NCI-H1930 (cell line): Measurements from ENCODE around the gene CDH4.

Experiments
- DNase-seq, 2 experiments: peaks; one replicate each; lab custom pipeline; 2025; lab: John Stamatoyannopoulos, UW

The CDH4 gene

DNA sequence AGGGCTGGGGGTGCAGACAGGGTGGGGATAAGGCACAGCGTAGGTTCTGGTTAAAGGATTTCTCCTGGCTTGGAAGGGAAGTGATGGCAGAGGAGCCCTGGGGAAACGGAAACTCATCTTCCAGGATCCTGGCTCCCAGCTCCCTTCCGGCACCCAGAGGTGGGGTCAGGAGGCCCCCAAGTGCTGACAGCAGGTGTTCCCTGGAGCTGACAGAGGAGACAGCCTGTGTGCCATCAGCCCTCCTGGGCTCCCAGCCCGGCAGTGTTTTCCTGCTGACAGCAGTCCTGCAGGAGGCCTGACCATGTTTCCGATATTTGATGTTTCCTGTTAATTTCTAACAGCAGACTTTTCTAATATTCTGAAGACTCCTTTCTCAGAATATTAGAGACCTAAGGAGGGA, 536.3 kb downstream of the CDH4 start:
- no peak for DNase-seq

DNA sequence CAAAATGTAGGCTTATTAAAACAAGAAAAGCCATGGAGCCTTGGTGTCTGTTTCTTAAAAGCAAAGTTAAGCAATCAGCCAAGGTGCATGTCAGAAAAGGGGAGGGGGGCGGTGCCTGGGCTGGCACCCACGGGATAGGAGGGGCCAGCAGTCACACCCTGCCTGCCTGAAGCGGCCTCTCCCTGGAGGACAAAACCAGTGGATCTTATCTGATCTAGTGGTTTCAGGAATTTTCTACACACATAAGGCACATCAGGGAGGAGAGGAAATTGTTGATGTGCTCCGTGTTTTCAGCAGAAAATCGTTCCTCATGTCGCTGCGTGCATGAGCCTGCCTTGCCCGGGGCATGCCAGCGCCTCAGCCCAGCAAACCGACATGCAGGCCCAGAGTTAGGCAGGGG, 537.3 kb downstream of the CDH4 start:
- no peak for DNase-seq

DNA sequence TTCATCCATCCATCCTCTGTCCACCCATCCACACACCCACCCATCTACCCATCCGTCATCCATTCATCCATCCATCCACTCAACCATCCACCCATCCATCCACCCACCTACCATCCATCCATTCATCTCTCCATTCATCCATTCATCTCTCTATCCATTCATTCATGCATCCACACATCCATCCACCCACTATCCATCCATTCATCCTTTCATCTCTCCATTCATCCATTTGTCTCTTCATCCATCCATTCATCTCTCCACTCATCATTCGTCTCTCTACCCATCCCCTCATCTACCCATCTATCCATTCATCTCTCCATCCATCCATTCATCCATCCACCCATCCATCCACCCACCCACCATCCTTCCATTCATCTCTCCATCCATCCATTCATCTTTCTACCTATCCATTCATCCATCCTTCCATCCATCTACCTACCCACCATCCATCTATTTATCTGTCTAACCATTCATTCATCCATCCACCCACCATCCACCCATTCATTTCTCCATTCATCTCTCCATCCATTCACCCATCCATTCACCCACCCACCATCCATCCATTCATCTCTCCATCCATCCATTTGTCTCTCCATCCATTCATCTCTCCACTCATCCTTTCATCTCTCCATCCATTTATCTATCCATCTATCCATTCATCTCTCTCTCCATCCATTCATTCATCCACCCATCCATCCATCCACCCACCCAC, 538.2 kb downstream of the CDH4 start:
- DNase-seq, result no peak

DNA sequence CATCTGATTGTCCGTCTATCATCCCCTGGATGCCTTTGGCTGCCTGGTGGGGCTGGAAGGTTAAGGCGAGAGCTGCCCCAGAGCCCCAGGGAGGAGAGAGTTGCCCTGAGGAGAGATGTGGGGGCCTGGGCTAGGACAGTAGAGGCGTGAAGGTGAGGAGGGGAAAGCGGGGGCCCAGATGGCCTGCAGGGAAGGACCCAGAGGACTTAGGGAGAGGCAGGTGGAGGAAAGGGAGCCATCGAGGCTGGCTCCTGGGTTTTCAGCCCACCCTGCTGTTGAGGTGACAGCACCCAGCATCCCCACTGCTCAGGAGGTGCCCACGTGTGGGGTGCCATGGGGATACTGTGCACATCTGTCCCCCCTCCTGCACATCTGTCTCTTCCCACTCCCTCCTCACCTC, 539.9 kb downstream of the CDH4 start:
- DNase-seq, result no peak

DNA sequence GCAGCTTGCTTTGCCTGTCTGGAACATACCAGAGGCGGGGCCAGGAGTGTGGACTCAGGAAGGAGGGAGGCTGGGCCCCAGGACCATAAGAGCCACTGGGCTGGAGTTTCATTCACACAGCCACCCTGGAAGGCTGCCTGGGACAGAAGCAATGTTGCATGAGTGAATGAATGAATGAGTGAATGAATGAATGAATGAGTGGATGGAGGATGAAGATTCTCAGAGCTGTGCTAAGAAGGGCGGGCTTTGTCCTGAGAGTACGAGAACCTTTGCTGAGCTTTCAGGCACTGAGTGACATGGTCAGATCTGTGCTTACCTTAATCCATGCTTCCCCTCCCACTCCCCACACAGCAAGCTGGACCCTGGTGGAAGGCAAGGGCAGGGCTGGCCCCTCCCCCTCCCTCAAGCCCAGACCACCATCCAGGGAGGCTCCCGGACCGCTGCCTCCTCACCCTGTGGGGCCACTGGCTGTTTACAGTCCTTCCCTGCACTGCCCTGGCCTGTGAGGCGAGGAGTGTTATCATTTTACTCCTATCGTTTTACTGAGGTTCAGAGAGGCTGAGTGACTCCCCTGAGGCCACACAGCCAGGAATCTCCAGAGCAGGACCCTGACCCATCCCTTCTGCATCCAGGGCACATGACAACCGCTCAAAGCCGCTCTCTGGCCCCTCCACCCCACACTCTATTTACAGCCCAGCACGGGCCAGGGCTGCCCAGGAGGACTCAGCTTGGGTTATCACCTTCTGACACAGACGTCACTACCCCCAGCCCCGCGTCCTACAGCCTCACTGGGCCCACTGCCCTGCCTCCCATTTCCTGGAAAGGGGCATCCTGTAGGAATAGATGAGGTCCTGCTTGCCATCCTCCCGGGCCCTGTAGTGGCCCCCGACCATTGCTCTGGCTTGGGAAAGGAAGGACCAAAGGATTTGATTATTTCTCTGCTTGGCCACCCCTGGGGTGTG, 543.9 kb downstream of the CDH4 start:
- DNase-seq, result no peak

DNA sequence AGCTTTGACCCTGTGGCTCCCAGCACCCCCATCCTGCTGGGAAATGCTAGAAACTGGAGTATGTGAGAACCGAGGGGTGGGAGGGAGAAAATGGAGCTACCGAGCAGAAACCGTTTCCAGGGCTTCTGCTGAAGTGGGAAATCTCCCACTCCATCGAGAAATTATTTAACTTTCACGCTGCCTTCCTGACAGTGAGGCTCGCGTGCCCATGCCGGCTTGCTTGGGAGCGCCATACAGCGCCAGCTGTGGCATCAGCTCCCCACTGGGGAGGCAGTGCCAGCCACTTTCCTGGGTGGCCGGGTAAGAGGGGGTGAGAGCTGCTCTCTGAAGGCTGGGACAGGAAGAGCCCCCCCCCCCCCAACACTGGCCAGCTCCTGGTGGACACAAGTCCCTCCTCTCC, 544.7 kb downstream of the CDH4 start:
- no peak for DNase-seq

DNA sequence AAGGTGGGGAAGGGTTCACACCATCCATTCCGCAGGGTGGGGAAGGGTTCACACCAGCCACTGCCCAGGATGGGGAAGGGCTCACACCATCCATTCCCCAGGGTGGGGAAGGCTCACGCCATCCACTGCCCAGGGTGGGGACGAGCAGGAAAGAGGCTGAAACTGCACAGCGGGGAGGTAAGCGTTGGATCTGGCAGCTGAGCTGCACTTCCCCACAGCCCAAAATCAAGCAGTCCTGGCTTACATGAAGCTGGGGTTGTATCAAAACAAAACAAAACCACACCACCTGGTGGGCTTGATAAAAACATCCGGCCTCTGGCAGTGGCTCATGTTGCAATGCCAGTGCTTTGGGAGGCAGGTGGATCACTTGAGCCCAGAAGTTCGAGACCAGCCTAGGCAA, 545.1 kb downstream of the CDH4 start:
- peak in 1 of 2 experiments; percentile 9 for DNase-seq

DNA sequence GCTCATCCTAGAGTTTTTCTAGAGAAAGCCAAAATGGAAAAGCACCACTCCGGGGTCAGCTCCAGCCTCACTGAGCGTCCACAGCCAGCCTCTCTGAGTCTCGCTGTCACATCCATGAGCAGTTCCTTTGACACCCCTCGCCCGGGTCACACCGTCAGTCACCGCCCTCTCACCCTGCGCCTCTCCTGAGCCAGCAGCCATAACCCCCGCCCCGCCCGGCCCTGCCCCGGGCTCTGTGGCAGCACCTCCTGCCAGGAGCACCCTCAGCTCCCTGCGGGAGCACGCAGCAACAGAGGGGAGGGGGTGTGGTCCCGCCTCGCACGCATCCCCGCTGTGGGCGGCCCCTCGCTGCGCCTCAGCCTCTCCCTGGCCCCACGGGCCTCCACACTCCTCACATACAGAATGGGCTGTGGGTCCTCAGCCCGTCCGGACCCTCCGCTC, 545.9 kb downstream of the CDH4 start:
- no peak for DNase-seq

DNA sequence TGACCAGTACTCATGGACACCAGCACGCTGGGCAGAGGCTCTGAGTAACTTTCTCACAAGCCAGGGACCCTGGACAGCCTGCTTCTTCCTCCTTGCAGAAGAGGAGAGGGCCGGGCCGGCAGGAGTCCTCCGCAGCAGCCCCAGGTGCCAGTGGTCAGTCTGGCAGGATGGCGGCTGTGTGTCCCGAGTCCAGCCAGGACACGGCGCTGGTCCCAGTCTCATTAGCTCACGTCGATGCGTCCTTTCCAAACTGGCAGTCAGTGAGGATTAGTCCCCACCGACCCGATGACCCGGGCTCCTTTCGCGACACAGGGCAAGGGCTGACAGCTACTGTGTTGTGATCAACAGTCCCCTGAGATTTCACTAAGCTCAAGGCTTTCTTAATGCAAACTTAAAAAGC, 546.6 kb downstream of the CDH4 start:
- DNase-seq, result no peak

DNA sequence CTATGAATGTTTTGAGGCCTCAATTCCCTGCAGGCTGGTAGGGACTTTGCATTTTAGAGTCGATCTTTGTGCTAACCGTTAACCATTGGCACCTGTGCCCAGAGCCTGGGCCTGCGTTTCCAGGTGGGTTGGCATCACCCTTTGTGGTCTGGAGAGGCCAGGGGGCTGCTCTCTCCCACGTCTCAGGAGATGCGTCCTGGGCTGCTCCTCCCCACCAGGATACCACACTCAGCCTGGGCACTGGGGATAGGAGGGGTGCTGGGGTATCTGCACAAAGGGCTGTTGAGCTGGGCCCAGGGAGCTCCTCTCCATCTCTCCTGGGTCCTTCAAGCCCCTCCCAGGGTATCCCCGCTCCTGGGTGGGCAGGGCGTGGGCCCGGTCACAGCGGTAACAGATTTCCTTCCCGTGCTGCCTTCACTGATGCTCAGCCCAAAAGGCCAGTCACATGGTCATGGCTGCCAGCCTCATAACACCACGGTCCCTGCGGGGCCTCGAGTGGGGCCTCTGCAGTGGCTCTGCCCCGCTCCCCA, 547.4 kb downstream of the CDH4 start:
- no peak for DNase-seq

DNA sequence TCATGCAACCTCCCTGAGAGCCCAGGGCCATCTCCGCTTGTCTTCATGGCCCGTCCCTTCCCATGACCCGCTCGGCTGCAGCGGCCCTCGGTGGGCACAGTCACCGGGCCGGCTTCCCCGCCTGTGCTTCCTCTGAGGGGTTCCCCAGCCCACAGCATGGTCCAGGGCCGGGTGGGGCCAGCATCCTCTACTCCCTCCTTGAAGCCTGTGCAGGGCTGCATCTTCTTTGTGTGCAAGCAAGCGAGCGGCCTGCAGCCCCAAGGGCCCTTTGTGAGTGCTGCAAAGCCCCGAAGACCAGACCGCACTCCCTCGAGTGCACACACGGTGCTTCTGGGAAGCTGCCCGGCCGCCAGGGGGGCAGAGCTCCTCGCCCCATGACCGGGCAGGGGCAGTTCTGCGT, 547.9 kb downstream of the CDH4 start:
- DNase-seq, result no peak

DNA sequence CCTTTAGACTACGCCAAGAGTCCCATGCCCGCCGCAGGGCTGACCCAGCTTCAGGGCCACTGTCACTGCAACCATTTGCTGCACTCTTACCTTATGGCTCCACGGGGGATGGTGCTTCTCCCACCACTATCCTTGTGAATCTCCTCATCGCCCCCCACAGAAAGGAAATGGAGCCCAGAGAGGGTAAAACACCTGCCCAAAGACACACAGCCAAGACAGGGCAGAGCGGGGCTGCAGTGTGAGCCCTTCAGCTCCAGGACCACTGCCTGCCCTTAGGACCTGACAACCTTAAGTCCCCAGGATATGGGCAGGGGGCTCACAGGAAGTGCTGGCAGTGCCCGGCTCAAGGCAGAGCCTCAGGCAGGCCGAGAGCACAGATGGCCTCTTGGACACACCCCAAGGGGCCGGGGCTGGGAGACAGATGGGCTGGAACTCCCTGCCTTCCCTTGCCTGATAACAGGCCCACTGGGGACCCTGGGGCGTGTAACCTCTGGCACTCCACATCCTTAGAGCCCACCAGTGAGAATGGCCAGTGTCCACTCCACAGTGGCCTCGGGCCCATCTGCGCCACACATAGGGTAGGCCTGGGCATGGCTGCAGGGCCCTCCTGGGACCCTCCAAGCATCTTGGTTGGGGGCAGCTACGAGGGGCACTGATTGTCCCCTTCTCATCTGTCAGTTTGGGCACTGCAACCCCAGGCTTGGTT, 548.5 kb downstream of the CDH4 start:
- DNase-seq, result no peak

DNA sequence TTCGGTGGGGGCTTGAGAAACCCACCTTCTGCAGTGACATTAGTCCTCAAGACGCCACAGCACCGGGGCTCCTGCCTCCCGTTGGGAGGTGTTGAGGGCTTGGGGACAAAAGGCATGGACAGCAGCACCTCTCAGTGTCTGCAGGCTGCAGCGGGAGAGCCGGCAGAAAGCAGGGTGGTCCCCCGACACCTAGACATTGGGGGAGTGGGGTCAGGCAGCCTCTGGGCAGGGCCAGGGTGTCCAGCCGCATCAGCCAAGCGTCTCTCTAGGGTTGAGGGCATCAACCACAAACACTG, 549.0 kb downstream of the CDH4 start:
- DNase-seq, result no peak

DNA sequence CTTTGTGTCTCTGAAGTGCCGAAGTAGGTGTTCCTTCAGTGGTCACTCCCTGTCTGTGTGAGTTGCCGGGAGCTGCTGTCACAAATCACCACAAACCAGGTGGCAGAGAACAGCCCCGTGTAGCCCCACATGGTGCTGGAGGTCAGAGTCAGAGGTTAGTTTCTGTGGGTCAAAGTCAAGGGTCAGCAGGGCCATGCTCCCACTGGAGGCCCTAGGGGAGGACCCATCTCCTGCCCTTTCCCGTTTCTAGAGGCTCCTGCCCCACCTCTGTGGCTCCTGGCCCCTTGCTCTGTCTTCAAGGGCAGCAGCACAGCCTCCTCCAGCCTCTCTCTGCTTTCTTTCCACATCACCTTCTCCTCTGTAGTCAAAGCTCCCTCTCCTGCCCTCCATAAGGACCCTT, 549.4 kb downstream of the CDH4 start:
- no peak for DNase-seq

DNA sequence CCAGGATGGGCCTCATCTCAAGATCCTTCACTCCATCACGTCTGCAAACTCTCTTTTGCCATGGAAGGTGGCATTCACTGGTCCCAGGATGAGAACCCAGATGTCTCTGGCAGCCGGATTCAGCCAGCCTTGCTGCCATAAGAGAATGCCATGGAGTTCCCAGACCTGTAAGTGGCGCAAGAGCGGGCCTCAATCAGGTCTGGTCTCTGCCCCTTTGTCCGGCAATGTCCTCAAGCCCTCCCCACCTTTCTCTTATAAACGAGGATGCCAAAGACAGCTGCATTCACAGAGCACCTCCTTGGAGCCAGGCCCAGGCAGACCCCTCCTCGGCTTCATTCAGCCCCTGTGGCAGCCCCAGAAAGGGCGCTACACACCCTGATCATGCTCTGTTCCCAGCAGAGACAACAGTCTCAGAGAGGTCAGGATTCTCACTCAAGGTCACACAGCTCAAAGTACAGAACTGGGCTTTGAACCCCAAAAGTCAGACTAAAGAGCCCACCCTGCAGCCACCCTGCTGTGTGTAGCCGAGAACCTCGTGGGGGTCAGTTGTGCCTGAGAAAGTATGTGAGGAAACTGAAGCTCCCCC, 549.9 kb downstream of the CDH4 start:
- no peak for DNase-seq

DNA sequence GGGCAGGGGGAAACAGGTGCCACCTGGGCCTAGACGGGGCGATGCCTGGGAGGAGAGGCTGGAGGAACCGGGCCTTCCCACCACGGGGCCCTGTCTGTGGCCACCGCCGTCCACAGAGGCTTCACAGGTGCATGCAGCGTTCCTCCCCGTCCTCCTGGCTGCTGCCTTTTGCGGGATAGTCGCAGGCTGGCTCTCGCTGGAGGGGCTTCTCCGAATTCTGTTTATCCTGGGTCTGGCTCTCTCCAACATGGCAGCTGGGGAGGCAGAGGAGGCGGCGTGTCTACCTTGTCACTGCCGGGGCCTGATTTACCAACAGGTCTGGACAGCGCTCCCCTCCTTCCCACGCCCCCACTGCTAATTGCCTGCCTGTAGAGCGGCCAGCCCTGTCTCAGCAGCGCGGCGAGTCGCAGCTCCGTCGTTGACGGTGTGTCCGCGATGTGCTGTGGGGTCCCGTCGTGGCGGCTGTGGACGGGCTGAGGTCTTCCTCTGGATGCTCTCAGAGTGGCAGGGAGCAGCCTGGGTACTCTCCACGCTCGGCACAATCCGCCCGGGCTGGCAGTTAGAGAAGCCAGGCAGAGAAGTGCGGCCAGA, 550.8 kb downstream of the CDH4 start:
- no peak for DNase-seq

DNA sequence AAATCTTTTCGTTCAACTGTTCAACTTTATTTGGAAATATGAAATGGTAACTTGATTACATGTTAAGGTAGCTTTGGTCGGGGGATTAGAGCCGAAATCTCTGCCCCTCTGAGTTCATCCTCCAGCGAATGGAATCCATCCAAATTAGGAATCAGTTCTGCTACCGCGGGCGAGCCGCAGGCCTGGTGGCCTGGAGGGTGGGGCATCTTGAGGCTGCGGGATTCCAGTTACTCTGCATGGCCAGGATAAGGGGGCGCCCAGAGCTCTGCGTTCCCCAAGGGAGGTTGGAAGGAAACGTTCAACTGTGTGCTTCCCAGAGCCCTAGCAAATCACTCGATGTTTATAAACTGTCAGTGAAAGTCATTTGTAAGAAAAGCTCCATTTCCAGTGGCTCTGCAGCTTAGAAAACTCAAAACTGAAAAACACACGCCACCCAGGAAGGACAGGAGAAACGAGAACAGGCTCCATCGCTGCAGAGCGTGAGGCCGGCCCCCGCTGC, 551.4 kb downstream of the CDH4 start:
- DNase-seq, result no peak

DNA sequence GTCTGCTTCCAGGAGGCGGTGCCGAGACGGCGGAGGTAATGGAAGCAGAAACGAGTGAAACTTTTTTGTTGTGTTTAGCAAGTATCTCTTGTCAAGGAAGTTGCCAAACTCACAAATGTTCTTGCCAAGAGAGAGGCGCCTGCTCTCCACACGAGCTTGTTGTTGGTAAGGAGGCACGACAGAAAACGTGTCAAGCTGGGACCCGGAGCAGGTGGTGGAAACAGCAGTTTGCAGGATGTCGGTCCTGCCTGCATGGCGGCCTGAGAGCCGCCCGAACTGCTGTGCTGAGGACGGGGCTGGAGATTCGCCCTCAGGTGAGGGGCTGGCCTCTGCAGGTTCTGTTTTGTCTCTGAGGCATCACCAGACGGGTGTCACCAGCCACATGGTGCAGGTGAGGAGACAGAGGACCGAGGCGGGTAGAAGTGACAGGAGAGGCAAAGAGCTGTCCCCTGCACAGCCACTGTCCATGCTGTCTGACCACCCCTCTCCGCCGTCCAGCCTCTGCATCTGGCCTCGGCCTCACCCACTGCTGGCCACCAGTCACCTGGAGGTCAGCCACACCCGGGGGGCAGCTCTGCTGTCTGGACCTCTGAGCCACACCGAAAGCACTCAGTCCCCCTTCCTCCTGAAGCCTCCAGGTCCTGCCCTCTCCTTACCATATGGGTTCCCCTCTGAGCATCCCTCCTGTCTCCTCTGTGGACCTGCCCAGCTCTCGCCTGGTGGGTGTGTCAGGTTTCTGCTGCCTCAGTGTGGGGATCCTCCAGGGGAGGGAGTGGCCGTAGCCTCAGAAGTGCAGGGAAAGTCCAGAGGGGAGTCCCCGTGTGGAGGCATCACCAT, 552.1 kb downstream of the CDH4 start:
- DNase-seq, result no peak

DNA sequence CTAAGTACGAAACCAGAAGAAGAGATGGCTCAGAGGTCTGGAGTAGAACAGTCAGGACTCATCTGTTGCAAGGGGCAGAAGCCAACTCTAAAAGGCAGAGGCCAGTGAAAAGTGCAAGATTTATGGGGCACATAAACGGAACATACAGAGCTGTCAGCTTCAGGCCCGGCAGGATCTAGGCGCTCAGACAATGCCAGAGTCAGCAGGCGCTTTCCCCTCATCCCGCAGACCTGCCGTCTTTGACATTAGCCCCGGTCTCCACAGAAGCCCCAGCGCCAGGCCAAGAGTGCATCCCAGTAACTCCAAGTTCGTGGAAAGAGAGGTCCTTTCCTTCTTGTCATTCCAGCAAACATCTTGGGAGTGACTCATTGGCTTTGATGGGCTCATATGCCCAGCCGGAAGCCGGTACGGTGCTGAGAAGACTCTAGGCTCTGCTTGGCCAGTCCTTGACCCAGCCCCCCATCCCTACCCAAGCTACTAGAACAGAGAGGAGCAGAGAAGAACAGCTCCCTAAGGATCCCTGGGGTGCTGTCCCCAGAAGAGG, 552.8 kb downstream of the CDH4 start:
- DNase-seq, result no peak

DNA sequence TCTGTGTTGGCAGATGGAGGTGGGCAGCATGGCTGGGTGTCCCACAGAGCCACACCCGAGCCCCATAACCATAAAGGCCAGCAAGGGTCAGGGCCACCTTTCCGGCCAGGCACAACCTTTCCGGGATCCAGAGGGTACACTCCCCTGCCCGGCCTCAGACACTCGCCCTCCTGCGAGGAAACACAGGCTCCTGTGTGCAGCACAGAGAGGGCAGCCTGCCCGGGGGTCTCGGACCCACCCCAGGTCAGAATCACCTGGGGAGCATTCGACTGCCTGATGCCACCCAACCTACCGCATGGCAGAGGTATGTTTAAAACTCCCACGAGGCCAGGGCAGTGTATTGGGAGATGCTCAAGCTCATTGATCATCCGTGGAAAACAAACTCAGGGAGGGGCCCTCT, 553.3 kb downstream of the CDH4 start:
- no peak for DNase-seq
